Measurements from ENCODE around the gene ZNF428.

DNA sequence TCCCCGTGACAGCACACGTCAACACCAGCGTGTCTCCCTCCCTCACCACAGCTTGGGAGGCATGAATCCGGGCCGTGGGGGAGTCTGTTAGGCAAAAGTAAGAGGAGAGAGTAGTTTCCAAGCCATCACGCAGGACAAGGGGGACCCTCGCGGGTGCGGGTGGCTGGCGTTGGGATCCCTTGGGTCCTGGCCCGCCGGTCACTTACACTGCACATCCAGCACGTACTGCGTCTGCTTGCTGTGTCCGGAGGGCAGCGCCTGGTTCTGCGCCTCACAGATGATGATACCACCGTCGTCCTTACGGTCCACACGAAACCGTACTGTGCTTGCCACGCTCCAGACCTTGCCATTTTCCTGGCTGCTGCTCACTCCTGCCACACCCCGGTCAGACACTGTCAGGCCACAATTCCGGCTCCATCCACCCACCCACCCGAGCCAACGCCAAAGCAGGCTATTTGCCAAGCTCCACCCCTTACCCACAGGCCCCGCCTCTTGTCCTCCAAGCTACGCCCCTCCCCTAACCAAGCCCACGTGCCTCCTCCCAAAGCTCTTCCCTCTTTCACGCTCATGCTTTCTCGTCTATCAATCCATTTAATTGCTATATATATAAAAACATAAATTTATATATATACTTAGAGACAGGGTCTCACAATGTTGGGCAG lies 6.6 kb upstream of the ZNF428 start:
- TF ChIP-seq, protein P1, sequence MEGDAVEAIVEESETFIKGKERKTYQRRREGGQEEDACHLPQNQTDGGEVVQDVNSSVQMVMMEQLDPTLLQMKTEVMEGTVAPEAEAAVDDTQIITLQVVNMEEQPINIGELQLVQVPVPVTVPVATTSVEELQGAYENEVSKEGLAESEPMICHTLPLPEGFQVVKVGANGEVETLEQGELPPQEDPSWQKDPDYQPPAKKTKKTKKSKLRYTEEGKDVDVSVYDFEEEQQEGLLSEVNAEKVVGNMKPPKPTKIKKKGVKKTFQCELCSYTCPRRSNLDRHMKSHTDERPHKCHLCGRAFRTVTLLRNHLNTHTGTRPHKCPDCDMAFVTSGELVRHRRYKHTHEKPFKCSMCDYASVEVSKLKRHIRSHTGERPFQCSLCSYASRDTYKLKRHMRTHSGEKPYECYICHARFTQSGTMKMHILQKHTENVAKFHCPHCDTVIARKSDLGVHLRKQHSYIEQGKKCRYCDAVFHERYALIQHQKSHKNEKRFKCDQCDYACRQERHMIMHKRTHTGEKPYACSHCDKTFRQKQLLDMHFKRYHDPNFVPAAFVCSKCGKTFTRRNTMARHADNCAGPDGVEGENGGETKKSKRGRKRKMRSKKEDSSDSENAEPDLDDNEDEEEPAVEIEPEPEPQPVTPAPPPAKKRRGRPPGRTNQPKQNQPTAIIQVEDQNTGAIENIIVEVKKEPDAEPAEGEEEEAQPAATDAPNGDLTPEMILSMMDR (IDR thresholded peaks at IDR 0.05; ENCODE audit: low read depth, low read length, missing input control): no peak
- TF ChIP-seq TAF1 (conservative IDR thresholded peaks at IDR 0.05): no peak
- no peak for TF ChIP-seq YY1 (IDR thresholded peaks at IDR 0.05)
- TF ChIP-seq, protein P2, sequence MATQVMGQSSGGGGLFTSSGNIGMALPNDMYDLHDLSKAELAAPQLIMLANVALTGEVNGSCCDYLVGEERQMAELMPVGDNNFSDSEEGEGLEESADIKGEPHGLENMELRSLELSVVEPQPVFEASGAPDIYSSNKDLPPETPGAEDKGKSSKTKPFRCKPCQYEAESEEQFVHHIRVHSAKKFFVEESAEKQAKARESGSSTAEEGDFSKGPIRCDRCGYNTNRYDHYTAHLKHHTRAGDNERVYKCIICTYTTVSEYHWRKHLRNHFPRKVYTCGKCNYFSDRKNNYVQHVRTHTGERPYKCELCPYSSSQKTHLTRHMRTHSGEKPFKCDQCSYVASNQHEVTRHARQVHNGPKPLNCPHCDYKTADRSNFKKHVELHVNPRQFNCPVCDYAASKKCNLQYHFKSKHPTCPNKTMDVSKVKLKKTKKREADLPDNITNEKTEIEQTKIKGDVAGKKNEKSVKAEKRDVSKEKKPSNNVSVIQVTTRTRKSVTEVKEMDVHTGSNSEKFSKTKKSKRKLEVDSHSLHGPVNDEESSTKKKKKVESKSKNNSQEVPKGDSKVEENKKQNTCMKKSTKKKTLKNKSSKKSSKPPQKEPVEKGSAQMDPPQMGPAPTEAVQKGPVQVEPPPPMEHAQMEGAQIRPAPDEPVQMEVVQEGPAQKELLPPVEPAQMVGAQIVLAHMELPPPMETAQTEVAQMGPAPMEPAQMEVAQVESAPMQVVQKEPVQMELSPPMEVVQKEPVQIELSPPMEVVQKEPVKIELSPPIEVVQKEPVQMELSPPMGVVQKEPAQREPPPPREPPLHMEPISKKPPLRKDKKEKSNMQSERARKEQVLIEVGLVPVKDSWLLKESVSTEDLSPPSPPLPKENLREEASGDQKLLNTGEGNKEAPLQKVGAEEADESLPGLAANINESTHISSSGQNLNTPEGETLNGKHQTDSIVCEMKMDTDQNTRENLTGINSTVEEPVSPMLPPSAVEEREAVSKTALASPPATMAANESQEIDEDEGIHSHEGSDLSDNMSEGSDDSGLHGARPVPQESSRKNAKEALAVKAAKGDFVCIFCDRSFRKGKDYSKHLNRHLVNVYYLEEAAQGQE (IDR thresholded peaks at IDR 0.05): no peak
- TF ChIP-seq RAD21 (IDR thresholded peaks at IDR 0.05): no peak
- TF ChIP-seq SP1 (IDR thresholded peaks at IDR 0.05): no peak
- TF ChIP-seq, protein P3, sequence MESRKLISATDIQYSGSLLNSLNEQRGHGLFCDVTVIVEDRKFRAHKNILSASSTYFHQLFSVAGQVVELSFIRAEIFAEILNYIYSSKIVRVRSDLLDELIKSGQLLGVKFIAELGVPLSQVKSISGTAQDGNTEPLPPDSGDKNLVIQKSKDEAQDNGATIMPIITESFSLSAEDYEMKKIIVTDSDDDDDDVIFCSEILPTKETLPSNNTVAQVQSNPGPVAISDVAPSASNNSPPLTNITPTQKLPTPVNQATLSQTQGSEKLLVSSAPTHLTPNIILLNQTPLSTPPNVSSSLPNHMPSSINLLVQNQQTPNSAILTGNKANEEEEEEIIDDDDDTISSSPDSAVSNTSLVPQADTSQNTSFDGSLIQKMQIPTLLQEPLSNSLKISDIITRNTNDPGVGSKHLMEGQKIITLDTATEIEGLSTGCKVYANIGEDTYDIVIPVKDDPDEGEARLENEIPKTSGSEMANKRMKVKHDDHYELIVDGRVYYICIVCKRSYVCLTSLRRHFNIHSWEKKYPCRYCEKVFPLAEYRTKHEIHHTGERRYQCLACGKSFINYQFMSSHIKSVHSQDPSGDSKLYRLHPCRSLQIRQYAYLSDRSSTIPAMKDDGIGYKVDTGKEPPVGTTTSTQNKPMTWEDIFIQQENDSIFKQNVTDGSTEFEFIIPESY (IDR thresholded peaks at IDR 0.05): no peak
